Lower lobe of right lung (tissue), 2 donors: ENCODE data around the gene ZNF467. TPM values are rescaled to one million over a fixed set of nuclear protein-coding genes. Genes with fewer than 3 reads are reported as not detected.

Source experiments
- ATAC-seq, 2 donors: fragments of 200-7000 bp; cut with Tn5 transposase; one replicate each; pipeline ENCODE4 v1.9.1; 2020 to 2022; ENCODE audit warnings: mild to moderate bottlenecking in 2 of 2, moderate library complexity in 2 of 2
- DNase-seq: peaks from one replicate; pipeline ENCODE4 v3.0.0-alpha.2; 2020
- H3K27ac ChIP-seq: fragments of 200-600 bp; one replicate; pipeline ENCODE4 v1.8.0; 2022
- H3K27me3 ChIP-seq: fragments of 200-600 bp; one replicate; pipeline ENCODE4 v1.8.0; 2022; ENCODE audit warnings: low read depth
- H3K36me3 ChIP-seq: fragments of 200-600 bp; one replicate; pipeline ENCODE4 v1.8.0; 2022; ENCODE audit warnings: mild to moderate bottlenecking
- H3K4me1 ChIP-seq: fragments of 200-600 bp; one replicate; pipeline ENCODE4 v1.8.0; 2022
- H3K4me3 ChIP-seq: fragments of 200-600 bp; one replicate; pipeline ENCODE4 v1.8.0; 2022; ENCODE audit warnings: mild to moderate bottlenecking
- H3K9me3 ChIP-seq: fragments of 200-600 bp; one replicate; pipeline ENCODE4 v1.8.0; 2022
- CTCF ChIP-seq: fragments of 200-600 bp; IDR thresholded peaks from one replicate; pipeline ENCODE4 v1.8.0; 2022; ENCODE audit warnings: antibody characterized with exemption, mild to moderate bottlenecking
- intact Hi-C: fragments of 100-400 bp; cut with DNase I; formaldehyde crosslinking; loops from one replicate; pipeline ENCODE4 v1.11.0; 2022
- total RNA-seq: library from RNA; stranded (reverse); fragmentation: NEBNext Ultra II Directional; extraction: Animal tissue kit (Norgen Biotek cat#: 25700); gene quantifications from one replicate; pipeline ENCODE4 v1.2.1, GENCODE V29; 2021
- donor health status: DM: no; HTN: yes; CAD: no; lungs with severe emphysema.

ZNF467 gene
- total RNA-seq, 1 donor from 2014 or later = 23.0 TPM

GRCh38 chr7:149795126-149795525 is 21.7 kb upstream of the ZNF467 start:
- Histone ChIP-seq H3K4me1 (no peaks in the 10 kb centered on the region), H3K36me3 (no peaks in the 10 kb centered on the region), H3K4me3 (no peak overlapping the region), H3K9me3 (no peaks in the 10 kb centered on the region), H3K27me3 (peaks cover 12% of the 10 kb centered on the region), H3K27ac (no peak overlapping the region)
- no peak for TF ChIP-seq CTCF
- intact Hi-C loops = no loop called here
- DNase-seq (no peak), ATAC-seq (no peak)

- ATAC-seq (no peak), DNase-seq (no peak)
- intact Hi-C loops = no loop called here
- Histone ChIP-seq H3K4me1 (no peaks in the 10 kb centered on the region), H3K4me3 (no peak overlapping the region), H3K36me3 (no peaks in the 10 kb centered on the region), H3K27ac (no peak overlapping the region), H3K9me3 (no peaks in the 10 kb centered on the region), H3K27me3 (peaks cover 17% of the 10 kb centered on the region)
- no peak for TF ChIP-seq CTCF
These were observed 21.3 kb upstream of the ZNF467 start for GRCh38 chr7:149794661-149795060.

GRCh38 chr7:149793261-149793660 is 19.9 kb upstream of the ZNF467 start:
- no peaks in the 10 kb centered on the region for H3K36me3 ChIP-seq
- intact Hi-C loops = no loop called here
- no peak for ATAC-seq

GRCh38 chr7:149792220-149792595 is 18.8 kb upstream of the ZNF467 start:
- no peak overlapping the region for H3K27ac ChIP-seq

More at GRCh38 chr7:149793261-149793660, 19.9 kb upstream of the ZNF467 start:
- H3K27ac ChIP-seq = no peak overlapping the region
- H3K9me3 ChIP-seq = no peaks in the 10 kb centered on the region
- no peaks in the 10 kb centered on the region for H3K4me1 ChIP-seq
- TF ChIP-seq CTCF = no peak
- no peak for DNase-seq
- H3K4me3 ChIP-seq = no peak overlapping the region
- H3K27me3 ChIP-seq = peaks cover 31% of the 10 kb centered on the region

GRCh38 chr7:149791411-149792219 is 18.2 kb upstream of the ZNF467 start:
- Histone ChIP-seq H3K36me3 (no peaks in the 10 kb centered on the region), H3K27ac (no peak overlapping the region), H3K4me3 (no peak overlapping the region), H3K9me3 (no peaks in the 10 kb centered on the region), H3K4me1 (peaks cover 12% of the 10 kb centered on the region), H3K27me3 (peaks cover 36% of the 10 kb centered on the region)
- TF ChIP-seq CTCF = no peak
- no peak for ATAC-seq
- intact Hi-C loops = no loop called here
- DNase-seq = no peak

More at GRCh38 chr7:149792220-149792595, 18.8 kb upstream of the ZNF467 start:
- Histone ChIP-seq H3K9me3 (no peaks in the 10 kb centered on the region), H3K27me3 (peaks cover 36% of the 10 kb centered on the region), H3K4me3 (no peak overlapping the region), H3K4me1 (peaks cover 9% of the 10 kb centered on the region), H3K36me3 (no peaks in the 10 kb centered on the region)
- ATAC-seq (no peak), DNase-seq (no peak)
- intact Hi-C loops = no loop called here
- no peak for TF ChIP-seq CTCF
